ENCODE measurements around the gene IL2RA. TPM values are rescaled to one million over a fixed set of nuclear protein-coding genes. Genes with fewer than 3 reads are reported as not detected.

Gene IL2RA
- total RNA-seq, 1 donor from 2014 or later, result 2.9 TPM

DNA sequence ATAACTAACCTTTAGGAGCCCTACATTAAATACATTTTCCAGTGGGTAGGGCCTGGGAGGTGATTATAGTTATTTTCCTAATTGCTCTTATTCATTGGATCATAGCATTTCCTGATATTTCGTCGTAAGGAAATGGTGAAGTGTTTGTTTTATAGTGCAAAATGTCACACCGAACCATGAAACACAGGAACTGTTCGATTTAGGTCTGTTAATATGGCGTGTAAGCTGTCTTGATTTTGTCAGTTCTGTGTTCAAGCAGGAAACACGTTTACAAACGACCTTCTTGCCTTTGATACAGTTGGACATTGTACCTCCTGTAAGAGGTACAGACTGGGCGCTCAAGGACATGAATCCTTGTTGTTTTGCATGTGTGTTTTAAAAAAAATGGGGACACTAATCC lies 41.4 kb upstream of the IL2RA start:
- Histone ChIP-seq H3K27ac (no peak overlapping the region), H3K36me3 (peaks cover 98% of the 10 kb centered on the region), H3K27me3 (ENCODE audit: low read depth) (no peaks in the 10 kb centered on the region), H3K4me1 (peaks cover under 1% of the 10 kb centered on the region), H3K4me3 (no peak overlapping the region), H3K9me3 (no peaks in the 10 kb centered on the region)
- intact Hi-C loops (cut with DNase I), result no loop called here
- ATAC-seq (no peak), DNase-seq (no peak)
- TF ChIP-seq, protein P1, sequence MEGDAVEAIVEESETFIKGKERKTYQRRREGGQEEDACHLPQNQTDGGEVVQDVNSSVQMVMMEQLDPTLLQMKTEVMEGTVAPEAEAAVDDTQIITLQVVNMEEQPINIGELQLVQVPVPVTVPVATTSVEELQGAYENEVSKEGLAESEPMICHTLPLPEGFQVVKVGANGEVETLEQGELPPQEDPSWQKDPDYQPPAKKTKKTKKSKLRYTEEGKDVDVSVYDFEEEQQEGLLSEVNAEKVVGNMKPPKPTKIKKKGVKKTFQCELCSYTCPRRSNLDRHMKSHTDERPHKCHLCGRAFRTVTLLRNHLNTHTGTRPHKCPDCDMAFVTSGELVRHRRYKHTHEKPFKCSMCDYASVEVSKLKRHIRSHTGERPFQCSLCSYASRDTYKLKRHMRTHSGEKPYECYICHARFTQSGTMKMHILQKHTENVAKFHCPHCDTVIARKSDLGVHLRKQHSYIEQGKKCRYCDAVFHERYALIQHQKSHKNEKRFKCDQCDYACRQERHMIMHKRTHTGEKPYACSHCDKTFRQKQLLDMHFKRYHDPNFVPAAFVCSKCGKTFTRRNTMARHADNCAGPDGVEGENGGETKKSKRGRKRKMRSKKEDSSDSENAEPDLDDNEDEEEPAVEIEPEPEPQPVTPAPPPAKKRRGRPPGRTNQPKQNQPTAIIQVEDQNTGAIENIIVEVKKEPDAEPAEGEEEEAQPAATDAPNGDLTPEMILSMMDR (IDR thresholded peaks at IDR 0.05), result no peak

DNA sequence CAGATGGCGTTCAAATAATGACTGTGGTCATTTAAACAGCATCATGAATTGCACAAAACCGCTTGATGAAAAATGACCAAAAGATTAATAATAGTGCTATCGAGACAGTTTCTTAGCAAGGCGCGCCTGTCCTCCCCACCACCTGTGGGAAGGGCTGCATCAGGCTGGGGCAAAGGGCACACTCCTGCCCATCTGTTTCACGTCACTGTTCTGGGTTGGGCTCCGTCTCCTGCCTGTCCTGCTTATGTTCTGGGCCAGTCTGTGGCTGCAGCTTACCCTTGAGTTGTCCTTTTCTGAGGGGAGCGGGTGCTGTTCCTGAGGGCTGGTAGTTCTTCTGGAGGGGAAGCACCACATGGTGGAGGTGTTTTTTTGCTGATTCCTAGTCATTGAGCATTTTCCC lies 40.0 kb upstream of the IL2RA start:
- intact Hi-C loops (cut with DNase I), result no loop called here
- Histone ChIP-seq H3K27me3 (ENCODE audit: low read depth) (no peaks in the 10 kb centered on the region), H3K4me1 (no peaks in the 10 kb centered on the region), H3K4me3 (no peak overlapping the region), H3K27ac (no peak overlapping the region), H3K9me3 (no peaks in the 10 kb centered on the region), H3K36me3 (peaks cover 98% of the 10 kb centered on the region)
- no peak for DNase-seq
- TF ChIP-seq, protein P1 (IDR thresholded peaks at IDR 0.05), result no peak
- ATAC-seq, result no peak

DNA sequence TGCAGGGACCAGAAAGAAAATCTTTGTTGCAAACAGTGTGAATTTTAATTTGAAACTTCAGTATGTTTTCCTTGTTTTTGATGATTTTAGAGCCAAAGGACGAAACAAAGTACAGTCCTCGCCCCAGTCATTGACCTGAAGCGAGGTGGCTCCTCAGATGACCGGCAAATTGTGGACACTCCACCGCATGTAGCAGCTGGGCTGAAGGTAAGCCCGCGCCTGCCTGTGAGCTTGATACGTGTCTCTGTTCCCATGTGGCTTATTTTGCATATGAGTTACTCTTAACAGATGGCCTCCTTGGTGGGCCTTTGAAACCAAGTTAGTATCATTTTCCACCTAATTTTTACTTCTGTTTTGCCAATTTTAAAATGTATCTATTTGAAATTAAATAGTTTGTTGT lies 39.0 kb upstream of the IL2RA start:
- DNase-seq (no peak), ATAC-seq (no peak)
- intact Hi-C loops (cut with DNase I), result no loop called here
- H3K27me3 ChIP-seq (ENCODE audit: low read depth), result no peaks in the 10 kb centered on the region
- no peak overlapping the region for H3K4me3 ChIP-seq
- H3K4me1 ChIP-seq, result peaks cover 7% of the 10 kb centered on the region
- TF ChIP-seq, protein P1 (IDR thresholded peaks at IDR 0.05), result no peak
- no peak overlapping the region for H3K27ac ChIP-seq
- H3K36me3 ChIP-seq, result peaks cover 93% of the 10 kb centered on the region
- H3K9me3 ChIP-seq, result no peaks in the 10 kb centered on the region

DNA sequence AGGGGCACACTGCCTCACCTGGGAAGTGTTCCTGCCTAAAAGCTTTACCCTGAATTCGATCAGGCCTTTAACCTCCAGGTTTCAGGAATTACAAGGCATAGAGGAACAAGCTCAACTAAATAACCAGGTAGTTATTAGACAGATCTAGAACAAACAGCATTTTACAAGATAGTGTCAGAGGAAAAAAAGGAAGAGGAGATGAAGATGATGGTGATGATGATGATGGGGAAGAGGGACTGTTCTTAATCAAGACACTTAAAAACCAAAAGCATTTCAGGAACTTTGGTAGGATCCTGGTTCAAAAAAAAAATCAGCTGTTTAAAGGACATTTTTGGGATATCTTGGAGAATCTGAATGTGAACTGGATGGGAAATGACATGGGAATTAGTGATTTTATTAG lies 38.2 kb upstream of the IL2RA start:
- ATAC-seq, result no peak

DNA sequence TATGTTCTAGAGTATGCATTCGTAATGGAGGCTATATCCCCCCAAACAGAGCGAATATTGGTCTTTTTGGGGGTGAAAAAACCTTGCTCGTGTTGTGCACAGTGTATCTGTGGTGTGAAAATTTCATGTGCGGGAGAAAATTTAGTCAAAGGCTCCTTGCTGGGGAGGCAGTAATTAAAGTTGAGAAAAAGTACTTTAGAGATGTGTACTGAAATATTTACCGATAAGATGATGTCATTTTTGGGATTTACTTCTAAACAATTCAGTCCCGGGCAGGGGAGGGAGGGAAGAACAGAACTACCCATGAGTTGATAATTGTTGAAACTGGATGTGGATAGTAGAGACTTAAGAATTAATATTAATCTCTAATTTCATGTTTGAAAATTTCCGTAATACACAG lies 36.0 kb upstream of the IL2RA start:
- DNase-seq (no peak), ATAC-seq (no peak)
- Histone ChIP-seq H3K27ac (no peak overlapping the region), H3K9me3 (no peaks in the 10 kb centered on the region), H3K36me3 (peaks cover 65% of the 10 kb centered on the region), H3K4me1 (peaks cover 36% of the 10 kb centered on the region), H3K4me3 (no peak overlapping the region), H3K27me3 (ENCODE audit: low read depth) (no peaks in the 10 kb centered on the region)
- TF ChIP-seq, protein P1 (IDR thresholded peaks at IDR 0.05), result no peak
- intact Hi-C loops (cut with DNase I), result no loop called here

More for the DNA sequence above, 38.2 kb upstream of the IL2RA start:
- Histone ChIP-seq H3K36me3 (peaks cover 85% of the 10 kb centered on the region), H3K9me3 (no peaks in the 10 kb centered on the region), H3K4me3 (no peak overlapping the region), H3K27me3 (ENCODE audit: low read depth) (no peaks in the 10 kb centered on the region), H3K4me1 (peaks cover 15% of the 10 kb centered on the region), H3K27ac (no peak overlapping the region)
- no peak for DNase-seq
- intact Hi-C loops (cut with DNase I), result no loop called here
- TF ChIP-seq, protein P1 (IDR thresholded peaks at IDR 0.05), result no peak

DNA sequence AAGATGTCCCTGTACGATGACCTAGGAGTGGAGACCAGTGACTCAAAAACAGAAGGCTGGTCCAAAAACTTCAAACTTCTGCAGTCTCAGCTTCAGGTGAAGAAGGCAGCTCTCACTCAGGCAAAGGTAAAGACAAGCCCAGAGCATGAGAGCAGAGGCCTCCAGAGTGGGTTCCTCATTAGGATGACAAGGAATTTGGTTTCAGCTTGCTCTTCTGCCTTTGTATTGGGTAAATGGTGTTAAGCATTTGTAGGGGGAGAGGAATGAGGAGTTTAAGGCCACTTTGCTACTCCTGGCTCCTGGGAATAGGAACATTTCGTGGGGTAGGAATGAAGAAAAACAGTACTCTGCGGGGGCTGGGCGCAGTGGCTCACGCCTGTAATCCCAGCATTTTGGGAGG lies 34.9 kb upstream of the IL2RA start:
- Histone ChIP-seq H3K4me3 (no peak overlapping the region), H3K4me1 (peaks cover 47% of the 10 kb centered on the region), H3K9me3 (no peaks in the 10 kb centered on the region), H3K27me3 (ENCODE audit: low read depth) (no peaks in the 10 kb centered on the region), H3K36me3 (peaks cover 54% of the 10 kb centered on the region), H3K27ac (no peak overlapping the region)
- intact Hi-C loops (cut with DNase I), result no loop called here
- TF ChIP-seq, protein P1 (IDR thresholded peaks at IDR 0.05), result no peak
- no peak for ATAC-seq
- DNase-seq, result no peak

Measured in lower lobe of right lung (tissue), 2 donors.